Measurements from ENCODE around the gene ATAD3B. TPM values are rescaled to one million over a fixed set of nuclear protein-coding genes. Genes with fewer than 3 reads are reported as not detected.

The ATAD3B gene
- total and polyA plus RNA-seq, 2 of the 4 experiments (the other 2 are of a cell fraction), result 13.8 to 29.0 TPM

DNA sequence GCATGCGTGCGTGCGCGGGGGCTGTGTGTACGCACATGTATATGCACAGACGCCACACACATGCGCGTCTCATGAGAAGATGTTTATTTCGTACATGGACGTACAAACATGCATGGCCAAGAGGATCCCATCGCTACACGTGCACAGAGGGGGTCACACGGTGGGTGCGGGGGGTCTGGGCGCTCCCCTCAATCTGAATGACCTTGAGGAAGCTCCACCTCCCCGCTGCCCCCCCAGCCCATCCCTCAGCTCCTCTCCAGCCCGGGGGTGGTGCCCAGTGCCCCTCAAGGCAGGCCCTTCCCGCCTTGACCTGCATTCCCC, 67.4 kb downstream of the ATAD3B start:
- 87% methylated on average over 15 of the region's 18 CpGs; no CpG with 5 or more reads in 1 of the 2 experiments for WGBS, 2 experiments (ENCODE audit: extremely low coverage in 2 of 2, insufficient read length in 1 of 2)

More for the DNA sequence above, 67.4 kb downstream of the ATAD3B start:
- Histone ChIP-seq H3K14ac (replicated peaks; ENCODE audit: low read depth, low read length) (no peak overlapping the region), H3K56ac (ENCODE audit: extremely low read depth, insufficient read depth, low read length) (no peak overlapping the region), H2BK5ac (ENCODE audit: low read depth, low read length, poor library complexity, severe bottlenecking) (no peak overlapping the region), H2BK15ac (ENCODE audit: low read depth, low read length) (no peak overlapping the region), H3K23ac (ENCODE audit: low read depth, low read length) (peak overlapping the region; percentile 16; the same call in 1 of the 2 replicates), H3K79me1 (ENCODE audit: low read depth in 1 of 2, low read length in 2 of 2) (peaks cover 10 to 48% of the 10 kb centered on the region in 2 experiments), H3K4me1 (ENCODE audit: control insufficient read depth, insufficient read depth, low read length) (peaks cover 14% of the 10 kb centered on the region), H4K91ac (ENCODE audit: insufficient read depth, low read depth, low read length) (no peak overlapping the region), H2AK9ac (replicated peaks; ENCODE audit: low read depth, low read length, poor library complexity) (peak overlapping the region; percentile 94), H3K27me3 (ENCODE audit: control insufficient read depth, insufficient read depth, low read length) (no peaks in the 10 kb centered on the region), H3K4me3 (ENCODE audit: insufficient read depth, low read depth, low read length) (peak overlapping the region; percentile 99), H2AFZ (replicated peaks; ENCODE audit: low read length, poor library complexity) (peak overlapping the region; percentile 32), H2BK120ac (ENCODE audit: low read depth, low read length) (no peak overlapping the region), H3K9me3 (ENCODE audit: control insufficient read depth, insufficient read depth, low read length) (no peaks in the 10 kb centered on the region), H2BK20ac (ENCODE audit: low read depth, low read length) (no peak overlapping the region), H3K4me2 (ENCODE audit: low read depth, low read length) (peak overlapping the region; percentile 100), H4K5ac (ENCODE audit: low read depth, low read length) (peak overlapping the region; percentile 20; the same call in 1 of the 2 replicates), H3K18ac (ENCODE audit: low read depth, low read length) (no peak overlapping the region), H3K36me3 (ENCODE audit: control insufficient read depth, insufficient read depth, low read length) (peaks cover 41% of the 10 kb centered on the region), H3K9ac (ENCODE audit: low read depth, low read length) (0 out of 2 replicates have a peak overlapping the region, but pooled peaks have one; percentile 95), H4K20me1 (ENCODE audit: insufficient read depth, low read length) (peaks cover 25% of the 10 kb centered on the region), H4K8ac (ENCODE audit: low read depth in 2 of 2, low read length in 2 of 2) (no peak overlapping the region), H3K27ac (ENCODE audit: insufficient read depth, low read length) (no peak overlapping the region; the same call in 1 of the 2 replicates), H3K4ac (ENCODE audit: low read depth, low read length) (no peak overlapping the region; the same call in 1 of the 2 replicates), H3K9me1 (ENCODE audit: insufficient read depth, low read length) (peaks cover 17% of the 10 kb centered on the region), H2AK5ac (ENCODE audit: low read depth, low read length) (peak overlapping the region; percentile 8; the same call in 1 of the 2 replicates)
- in situ Hi-C loops (cut with MboI; ENCODE audit: low sequenced_read_pairs) (no loop called here), dilution Hi-C loops (cut with HindIII; ENCODE audit: low sequenced_read_pairs, unreplicated experiment) (no loop called here), intact Hi-C loops (cut with micrococcal nuclease) (no loop called here)
- DNase-seq, result no peak
- CTCF ChIA-PET, result no interaction called here
- no peak for ATAC-seq (ENCODE audit: low read depth)
- no TSS peak for BruUV-seq (replicated peaks)
- TF ChIP-seq NFE2L2 (IDR thresholded peaks at IDR 0.05; ENCODE audit: low read depth, low read length) (no peak), ELK1 (IDR thresholded peaks at IDR 0.05; ENCODE audit: borderline replicate concordance, low read depth, low read length) (no peak), MAFK (IDR thresholded peaks at IDR 0.05; ENCODE audit: low read depth, low read length) (no peak), CHD1 (IDR thresholded peaks at IDR 0.05; ENCODE audit: low read depth, low read length) (no peak), FOS (IDR thresholded peaks at IDR 0.05; ENCODE audit: low read depth, low read length) (no peak), RCOR1 (IDR thresholded peaks at IDR 0.05; ENCODE audit: insufficient replicate concordance, low read length) (no peak), CTCF (conservative IDR thresholded peaks at IDR 0.05; ENCODE audit: low read depth, low read length) (no peak)
- POLR2A ChIA-PET (ENCODE audit: unreplicated experiment), result no interaction called here
